Measurements from ENCODE around the gene CTBP1.

DNA sequence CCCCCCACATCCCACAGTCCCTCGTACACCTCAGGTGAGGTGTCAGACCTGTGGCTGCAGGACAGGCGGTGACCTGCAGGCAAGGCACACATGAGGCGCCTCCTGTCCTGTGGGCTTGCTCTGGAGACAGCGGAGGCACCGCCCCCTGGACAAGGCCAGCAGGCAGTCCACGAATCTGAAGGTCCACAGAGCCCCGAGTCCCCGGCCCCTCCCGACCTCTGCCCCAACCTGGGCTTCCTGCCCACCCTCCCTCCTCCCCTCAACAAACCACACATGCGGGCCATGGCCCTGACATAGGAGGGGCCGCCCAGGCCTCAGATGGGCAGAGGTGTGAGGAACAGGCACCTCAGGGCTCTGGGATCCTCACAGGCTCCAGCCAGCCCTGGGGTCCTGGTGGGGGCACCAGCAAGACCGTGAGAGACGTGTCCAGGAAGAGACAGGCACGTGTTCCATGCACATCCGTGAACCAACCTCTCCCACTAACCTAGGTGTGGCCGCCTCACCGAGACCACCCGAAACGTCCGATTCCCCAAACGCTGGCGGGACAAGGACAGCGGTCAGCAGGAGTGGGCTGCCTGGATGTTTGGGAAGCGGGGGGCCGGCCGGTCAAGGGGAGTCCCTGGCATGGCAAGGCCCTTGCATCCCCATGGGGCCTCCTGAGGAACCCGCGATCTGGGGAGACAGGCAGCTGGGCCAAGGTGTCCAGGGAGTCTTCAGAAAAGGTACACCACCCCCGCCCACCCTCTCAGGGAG, 25.8 kb downstream of the CTBP1 start:
- TF ChIP-seq SPI1 (IDR thresholded peaks at IDR 0.05; ENCODE audit: borderline replicate concordance, low read depth) = no peak
- TF ChIP-seq, protein P1, sequence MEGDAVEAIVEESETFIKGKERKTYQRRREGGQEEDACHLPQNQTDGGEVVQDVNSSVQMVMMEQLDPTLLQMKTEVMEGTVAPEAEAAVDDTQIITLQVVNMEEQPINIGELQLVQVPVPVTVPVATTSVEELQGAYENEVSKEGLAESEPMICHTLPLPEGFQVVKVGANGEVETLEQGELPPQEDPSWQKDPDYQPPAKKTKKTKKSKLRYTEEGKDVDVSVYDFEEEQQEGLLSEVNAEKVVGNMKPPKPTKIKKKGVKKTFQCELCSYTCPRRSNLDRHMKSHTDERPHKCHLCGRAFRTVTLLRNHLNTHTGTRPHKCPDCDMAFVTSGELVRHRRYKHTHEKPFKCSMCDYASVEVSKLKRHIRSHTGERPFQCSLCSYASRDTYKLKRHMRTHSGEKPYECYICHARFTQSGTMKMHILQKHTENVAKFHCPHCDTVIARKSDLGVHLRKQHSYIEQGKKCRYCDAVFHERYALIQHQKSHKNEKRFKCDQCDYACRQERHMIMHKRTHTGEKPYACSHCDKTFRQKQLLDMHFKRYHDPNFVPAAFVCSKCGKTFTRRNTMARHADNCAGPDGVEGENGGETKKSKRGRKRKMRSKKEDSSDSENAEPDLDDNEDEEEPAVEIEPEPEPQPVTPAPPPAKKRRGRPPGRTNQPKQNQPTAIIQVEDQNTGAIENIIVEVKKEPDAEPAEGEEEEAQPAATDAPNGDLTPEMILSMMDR (IDR thresholded peaks at IDR 0.05; ENCODE audit: insufficient read depth, low read length) = no peak
- TF ChIP-seq REST (IDR thresholded peaks at IDR 0.05; ENCODE audit: insufficient replicate concordance, low read depth) = no peak
- TF ChIP-seq POLR2AphosphoS5 (IDR thresholded peaks at IDR 0.05; ENCODE audit: low read depth) = no peak; the same call in 1 of the 2 replicates
- TF ChIP-seq GABPA (IDR thresholded peaks at IDR 0.05; ENCODE audit: low read depth) = no peak
